Brain microvascular endothelial cell (primary cell): ENCODE results near the gene SYT3.

Experiments
- DNase-seq: peaks from one replicate; pipeline ENCODE4 v3.0.0-alpha.2; 2020
- H3K27ac ChIP-seq: fragments of 250-450 bp; sonication (Bioruptor Pico); 2 replicates; pipeline ENCODE4 v1.5.1; 2020; ENCODE audit warnings: mild to moderate bottlenecking, moderate library complexity
- H3K27me3 ChIP-seq: fragments of 250-450 bp; sonication (Bioruptor Pico); replicated peaks from 2 replicates; pipeline ENCODE4 v1.5.1; 2020; ENCODE audit warnings: mild to moderate bottlenecking
- H3K36me3 ChIP-seq: fragments of 250-450 bp; sonication (Bioruptor Pico); replicated peaks from 2 replicates; pipeline ENCODE4 v1.5.1; 2020; ENCODE audit warnings: mild to moderate bottlenecking
- H3K4me3 ChIP-seq: 2 replicates; pipeline ENCODE4 v1.5.1; 2011; ENCODE audit warnings: low read depth, mild to moderate bottlenecking, control low read depth, low read length, moderate library complexity
- CTCF ChIP-seq: IDR thresholded peaks from 2 replicates; pipeline ENCODE4 v1.5.1; 2011; ENCODE audit warnings: low read depth, mild to moderate bottlenecking, moderate library complexity, low read length, control low read depth, inconsistent platforms; ENCODE audit errors: missing control alignments
- in situ Hi-C: cut with HindIII; loops from 2 replicates; pipeline ENCODE4 v1.10.0; 2017; ENCODE audit warnings: low sequenced_read_pairs, low pct_ligation_motif_present

Gene SYT3

GRCh38 chr19:50636317-50637085 lies 3.2 kb downstream of the SYT3 start:
- Histone ChIP-seq H3K36me3 (no peaks in the 10 kb centered on the region), H3K27ac (no peak overlapping the region), H3K27me3 (peaks cover 24% of the 10 kb centered on the region), H3K4me3 (no peak overlapping the region)
- no peak for DNase-seq
- no peak for TF ChIP-seq CTCF
- in situ Hi-C loops, result no loop called here

- TF ChIP-seq CTCF, result no peak
- H3K4me3 ChIP-seq, result no peak overlapping the region
- in situ Hi-C loops, result no loop called here
Measured at GRCh38 chr19:50633973-50634372, 5.7 kb downstream of the SYT3 start.

DNA sequence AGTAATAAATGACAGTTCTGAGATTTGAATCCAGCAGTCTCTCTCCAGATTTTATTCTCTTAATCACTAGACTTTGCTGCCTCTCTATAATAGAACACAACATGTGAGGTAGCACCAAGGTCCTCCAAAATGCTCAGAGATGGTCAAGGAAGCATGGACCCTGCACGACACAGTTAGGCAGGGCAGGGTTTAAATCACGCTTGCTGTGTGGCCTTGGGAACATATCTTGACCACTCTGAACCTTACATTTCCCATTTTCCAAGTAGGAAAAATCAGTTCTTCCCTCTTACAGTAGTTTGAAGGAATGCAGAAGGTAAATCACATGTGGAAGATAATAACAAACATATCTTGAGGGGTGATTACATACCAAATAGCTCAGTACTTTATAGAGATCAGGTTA lies 6.3 kb downstream of the SYT3 start:
- H3K27me3 ChIP-seq, result peaks cover 3% of the 10 kb centered on the region
- H3K4me3 ChIP-seq, result no peak overlapping the region
- H3K27ac ChIP-seq, result no peak overlapping the region
- H3K36me3 ChIP-seq, result no peaks in the 10 kb centered on the region
- no peak for DNase-seq
- in situ Hi-C loops, result no loop called here
- TF ChIP-seq CTCF, result no peak

More at GRCh38 chr19:50633973-50634372, 5.7 kb downstream of the SYT3 start:
- no peak overlapping the region for H3K27ac ChIP-seq
- no peak for DNase-seq
- H3K27me3 ChIP-seq, result peaks cover 9% of the 10 kb centered on the region
- no peaks in the 10 kb centered on the region for H3K36me3 ChIP-seq

DNA sequence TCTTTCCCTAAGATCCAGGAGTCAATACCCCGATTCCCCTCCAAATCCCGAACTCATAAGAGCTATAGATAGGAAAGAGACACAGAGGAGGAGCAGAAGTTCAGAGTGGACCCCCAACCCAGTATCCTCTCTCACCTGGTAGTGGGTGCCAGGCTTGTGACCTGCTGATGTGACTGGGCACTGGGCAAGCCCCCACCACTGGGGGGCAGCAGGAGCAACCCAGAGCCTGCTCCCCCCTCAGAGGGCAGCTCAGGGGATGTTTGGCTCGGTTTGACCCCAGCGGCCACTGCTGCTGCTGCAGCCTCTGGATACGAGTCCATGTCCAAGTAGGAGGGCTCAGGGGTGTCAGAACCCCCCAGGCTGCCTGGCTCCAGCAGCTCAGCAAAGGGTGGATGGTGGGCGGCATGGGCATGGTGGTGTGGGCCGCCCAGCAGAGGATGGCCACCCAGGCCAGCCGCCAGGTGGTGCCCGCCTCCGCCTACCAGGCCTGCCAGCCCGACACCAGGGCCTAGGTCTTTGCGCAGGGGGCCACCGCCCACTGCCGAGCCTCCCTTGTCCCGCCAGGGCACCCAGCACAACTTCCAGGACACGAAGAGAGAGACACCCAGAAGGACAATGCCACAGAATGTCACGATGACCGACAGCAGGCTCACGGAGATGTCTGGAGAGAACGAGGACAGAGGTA lies 7.4 kb downstream of the SYT3 start:
- Histone ChIP-seq H3K27ac (no peak overlapping the region), H3K4me3 (no peak overlapping the region), H3K36me3 (no peaks in the 10 kb centered on the region), H3K27me3 (no peaks in the 10 kb centered on the region)
- DNase-seq, result no peak
- in situ Hi-C loops, result no loop called here
- TF ChIP-seq CTCF, result no peak

DNA sequence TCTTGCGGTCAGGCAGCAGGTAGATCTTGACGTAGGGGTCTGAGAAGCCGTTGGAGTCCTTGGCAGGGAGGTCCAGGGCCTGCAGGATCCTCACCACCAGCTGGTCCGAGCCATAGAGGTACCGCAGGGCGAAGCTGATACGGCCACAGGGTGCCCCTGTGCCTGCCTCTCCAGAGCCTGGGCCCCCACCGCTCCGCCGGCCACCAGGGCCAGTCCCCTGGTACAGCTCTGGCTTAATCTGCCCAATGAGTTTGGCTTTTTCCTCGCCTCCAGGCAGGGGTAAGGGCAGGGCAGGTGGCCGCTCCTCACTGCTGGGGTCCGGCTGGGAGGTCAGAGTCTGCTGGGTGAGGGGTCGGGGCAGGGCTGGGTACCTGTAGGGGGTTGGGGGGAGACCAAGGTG lies 9.9 kb downstream of the SYT3 start:
- H3K36me3 ChIP-seq, result no peaks in the 10 kb centered on the region
- no peak overlapping the region for H3K4me3 ChIP-seq
- DNase-seq, result no peak
- TF ChIP-seq CTCF, result no peak
- H3K27ac ChIP-seq, result no peak overlapping the region
- in situ Hi-C loops, result no loop called here
- no peaks in the 10 kb centered on the region for H3K27me3 ChIP-seq
